Vagina (tissue), 2 donors: ENCODE data around the gene NUDT16L1.

Source experiments
- POLR2A ChIP-seq, 2 donors: fragments of 450-650 bp; IDR thresholded peaks; one replicate each; pipeline ENCODE4 v1.6.1; 2017; ENCODE audit warnings: antibody characterized with exemption in 2 of 2, mild to moderate bottlenecking in 2 of 2, moderate library complexity in 2 of 2
- POLR2AphosphoS5 ChIP-seq, 2 donors: sonication (generic); formaldehyde crosslinking; IDR thresholded peaks; one replicate each; pipeline ENCODE4 v1.9.0; 2017; ENCODE audit warnings: antibody characterized with exemption in 2 of 2, mild to moderate bottlenecking in 2 of 2, low read depth in 1 of 2; ENCODE audit not compliant: insufficient read depth in 1 of 2
- TF ChIP-seq, protein P1 (sequence below), 3 experiments: fragments of 450-650 bp in 2 of 3; fragments of 200-600 bp in 1 of 3; sonication (generic) in 1 of 3; IDR thresholded peaks; one replicate each; pipeline ENCODE4 v1.5.1; 2017 to 2019; ENCODE audit warnings: antibody characterized with exemption in 3 of 3, mild to moderate bottlenecking in 2 of 3, moderate library complexity in 2 of 3

DNA sequence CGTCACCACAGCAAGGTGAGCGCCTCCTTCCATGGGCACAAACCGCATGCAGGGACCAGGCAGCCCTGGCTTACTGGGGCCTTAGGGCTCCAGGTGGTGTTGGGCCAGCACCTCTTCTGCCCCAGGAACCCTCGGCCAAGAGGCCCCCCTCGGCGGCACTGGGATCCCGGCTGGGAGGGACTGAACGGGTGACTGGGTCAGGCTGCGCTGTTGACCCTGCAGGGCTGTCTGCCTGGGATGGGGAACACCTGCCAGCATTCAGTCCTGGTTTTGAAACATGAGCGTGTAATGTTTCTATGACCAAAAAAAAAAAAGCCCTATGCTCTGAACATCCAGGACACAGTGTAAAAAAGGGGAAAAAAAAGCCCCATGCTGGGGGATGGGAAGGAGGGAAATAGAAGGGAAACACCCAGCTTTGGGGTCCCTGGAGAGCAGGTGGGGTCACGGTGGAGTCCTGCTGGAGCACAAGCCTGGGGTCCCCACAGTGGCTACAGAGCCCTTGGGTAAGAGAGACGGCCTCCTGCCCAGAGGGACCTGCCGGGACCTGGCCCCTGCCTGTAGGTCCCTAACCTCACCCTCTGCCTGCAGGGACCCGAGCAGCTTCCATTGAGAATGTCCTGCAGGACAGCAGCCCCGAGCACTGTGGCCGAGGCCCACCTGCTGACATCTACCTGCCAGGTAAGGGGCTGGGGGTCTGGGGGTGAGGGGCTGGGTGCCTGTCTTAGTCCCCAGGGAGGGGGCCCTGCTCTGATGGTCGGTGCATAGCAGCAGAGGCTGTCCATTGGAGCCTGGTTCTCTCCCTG is 9.9 kb upstream of the NUDT16L1 start:
- no peak for TF ChIP-seq POLR2AphosphoS5 (IDR thresholded peaks at IDR 0.05; ENCODE audit: insufficient read depth in 1 of 2, low read depth in 1 of 2)
- TF ChIP-seq POLR2A (IDR thresholded peaks at IDR 0.05) = no peak
- TF ChIP-seq, protein P1, sequence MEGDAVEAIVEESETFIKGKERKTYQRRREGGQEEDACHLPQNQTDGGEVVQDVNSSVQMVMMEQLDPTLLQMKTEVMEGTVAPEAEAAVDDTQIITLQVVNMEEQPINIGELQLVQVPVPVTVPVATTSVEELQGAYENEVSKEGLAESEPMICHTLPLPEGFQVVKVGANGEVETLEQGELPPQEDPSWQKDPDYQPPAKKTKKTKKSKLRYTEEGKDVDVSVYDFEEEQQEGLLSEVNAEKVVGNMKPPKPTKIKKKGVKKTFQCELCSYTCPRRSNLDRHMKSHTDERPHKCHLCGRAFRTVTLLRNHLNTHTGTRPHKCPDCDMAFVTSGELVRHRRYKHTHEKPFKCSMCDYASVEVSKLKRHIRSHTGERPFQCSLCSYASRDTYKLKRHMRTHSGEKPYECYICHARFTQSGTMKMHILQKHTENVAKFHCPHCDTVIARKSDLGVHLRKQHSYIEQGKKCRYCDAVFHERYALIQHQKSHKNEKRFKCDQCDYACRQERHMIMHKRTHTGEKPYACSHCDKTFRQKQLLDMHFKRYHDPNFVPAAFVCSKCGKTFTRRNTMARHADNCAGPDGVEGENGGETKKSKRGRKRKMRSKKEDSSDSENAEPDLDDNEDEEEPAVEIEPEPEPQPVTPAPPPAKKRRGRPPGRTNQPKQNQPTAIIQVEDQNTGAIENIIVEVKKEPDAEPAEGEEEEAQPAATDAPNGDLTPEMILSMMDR (IDR thresholded peaks at IDR 0.05) = no peak
